Right kidney (tissue), 1 donor: ENCODE results near the gene SYNE1.
"Not testable (repeated sequence)": the region's sequence is repeated elsewhere in the genome, so short reads cannot be mapped to it uniquely, and the experiment has no call there.

Experiments used
- DNase-seq: peaks from one replicate; pipeline ENCODE4 v3.0.0-alpha.2; 2016

The SYNE1 gene

DNA sequence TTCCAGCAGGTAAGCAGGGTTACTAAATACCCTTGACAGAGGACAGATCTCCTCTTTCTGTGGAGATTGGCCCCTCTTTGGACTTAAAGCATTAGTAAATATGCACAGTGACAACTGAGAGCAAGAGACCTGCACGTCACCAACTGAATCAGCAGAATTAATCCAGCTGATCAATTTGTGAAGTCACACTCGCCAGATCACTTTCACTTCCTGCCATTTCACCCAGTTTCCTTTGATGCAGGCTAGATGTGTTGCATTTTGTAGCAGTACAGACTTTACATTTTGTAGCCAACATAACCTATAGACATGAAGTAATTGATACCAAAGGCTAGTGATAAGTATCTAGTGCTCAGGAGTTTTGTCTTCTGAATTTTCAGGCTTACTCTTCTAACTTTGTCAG lies 11.9 kb downstream of the SYNE1 start:
- DNase-seq: no peak

DNA sequence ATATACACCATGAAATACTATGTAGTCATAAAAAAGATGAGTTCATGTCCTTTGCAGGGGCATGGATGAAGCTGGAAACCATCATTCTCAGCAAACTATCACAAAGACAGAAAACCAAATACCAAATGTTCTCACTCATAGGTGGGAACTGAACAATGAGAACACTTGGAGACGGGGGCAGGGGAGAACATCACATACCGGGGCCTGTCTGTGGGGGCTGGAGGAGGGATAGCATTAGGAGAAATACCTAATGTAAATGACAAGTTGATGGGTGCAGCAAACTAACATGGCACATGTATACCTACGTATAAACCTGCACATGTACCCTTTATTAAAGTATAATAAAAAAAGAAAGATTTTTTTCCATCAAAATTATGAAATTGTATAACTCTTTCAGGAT lies 22.4 kb downstream of the SYNE1 start:
- DNase-seq: not testable (repeated sequence)

DNA sequence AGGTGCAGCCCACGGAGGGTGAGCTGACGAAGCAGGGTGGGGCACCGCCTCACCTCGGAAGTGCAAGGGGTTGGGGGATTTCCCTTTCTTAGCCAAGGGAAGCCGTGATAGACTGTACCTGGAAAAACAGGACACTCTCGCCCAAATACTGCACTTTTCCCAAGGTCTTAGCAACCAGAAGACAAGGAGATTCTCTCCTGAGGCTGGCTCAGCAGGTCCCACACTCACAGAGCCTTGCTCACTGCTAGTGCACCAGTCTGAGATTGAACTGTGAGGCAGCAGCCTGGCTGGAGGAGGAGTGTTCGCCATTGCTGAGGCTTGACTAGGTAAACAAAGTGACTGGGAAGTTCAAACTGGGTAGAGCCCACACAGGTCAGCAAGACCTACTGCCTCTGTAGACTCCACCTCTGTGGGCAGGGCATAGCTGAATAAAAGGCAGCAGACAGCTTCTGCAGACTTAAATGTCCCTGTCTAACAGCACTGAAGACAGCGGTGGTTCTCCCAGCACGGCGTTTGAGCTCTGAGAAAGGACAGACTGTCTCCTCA lies 28.0 kb downstream of the SYNE1 start:
- no peak for DNase-seq

DNA sequence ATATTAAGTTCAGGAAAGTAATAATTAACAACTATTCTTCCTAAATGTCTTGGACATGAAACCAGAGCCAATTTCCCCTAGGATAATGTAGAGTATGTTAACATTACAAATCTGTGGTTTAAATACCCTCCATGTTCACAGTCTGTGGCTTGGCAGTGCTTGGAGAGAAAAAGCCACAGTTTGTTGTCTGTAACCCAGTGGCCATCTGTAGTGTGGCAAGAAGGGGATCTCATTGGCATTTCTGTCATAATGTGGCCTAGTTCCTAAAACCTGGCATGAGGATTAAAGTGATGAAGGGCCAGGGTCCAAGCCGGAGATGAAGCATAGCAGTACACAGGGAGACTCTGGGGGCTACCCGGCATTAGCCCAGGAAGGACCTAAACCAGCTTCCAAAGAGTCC lies 31.2 kb downstream of the SYNE1 start:
- DNase-seq: no peak

DNA sequence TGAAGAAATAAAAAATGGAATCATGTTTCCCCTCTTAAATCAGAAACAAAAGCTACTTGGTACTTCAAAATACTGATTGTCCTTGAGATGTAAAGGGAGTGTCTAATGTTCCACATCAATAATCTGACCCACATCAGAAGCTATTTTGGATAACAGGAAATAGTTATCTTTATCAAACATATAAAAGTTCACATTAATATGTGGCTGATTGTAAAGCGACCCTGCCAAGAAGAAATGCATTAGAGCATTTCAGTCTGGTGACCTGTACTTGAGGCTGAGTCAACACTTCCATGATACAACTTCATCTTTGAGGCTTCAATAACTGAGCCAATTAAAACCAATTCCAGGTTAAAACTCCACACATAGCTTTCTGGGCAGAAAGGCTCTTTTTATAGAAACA lies 31.8 kb downstream of the SYNE1 start:
- DNase-seq: no peak

DNA sequence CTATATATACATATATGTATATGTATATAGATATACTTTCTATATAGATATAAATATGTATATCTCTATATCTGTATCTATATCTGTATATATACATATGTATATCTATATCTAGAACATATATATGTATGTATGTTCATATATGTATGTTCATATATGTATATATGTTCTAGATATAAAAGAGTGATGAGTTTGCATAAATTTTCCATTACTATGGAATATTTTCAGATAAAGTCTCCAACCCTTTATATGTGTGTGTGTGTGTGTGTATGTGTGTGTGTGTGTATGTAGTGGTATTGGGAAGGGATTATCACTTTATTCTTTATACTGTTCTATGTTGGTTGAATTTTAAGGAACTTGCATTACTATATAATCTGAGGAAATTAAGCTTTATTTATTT lies 33.3 kb downstream of the SYNE1 start:
- DNase-seq: no peak

DNA sequence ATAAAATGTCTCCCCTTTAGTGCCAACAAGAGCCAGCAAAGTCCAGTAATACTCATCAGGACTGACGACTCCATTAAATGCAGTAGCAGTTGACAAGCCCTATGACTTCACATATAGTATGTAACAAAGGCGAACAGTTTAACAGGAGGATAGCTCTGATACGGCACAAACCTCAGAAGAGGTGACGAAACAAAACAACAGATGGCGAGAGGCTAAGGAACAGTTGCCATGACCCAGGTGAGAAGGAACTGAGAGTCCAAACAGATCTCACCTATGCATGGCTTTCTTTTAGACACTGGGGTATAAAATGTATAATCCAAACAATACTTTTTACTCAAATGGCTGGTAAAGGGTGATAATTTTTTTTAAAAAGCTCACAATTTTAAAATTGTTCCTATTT lies 37.1 kb downstream of the SYNE1 start:
- no peak for DNase-seq

DNA sequence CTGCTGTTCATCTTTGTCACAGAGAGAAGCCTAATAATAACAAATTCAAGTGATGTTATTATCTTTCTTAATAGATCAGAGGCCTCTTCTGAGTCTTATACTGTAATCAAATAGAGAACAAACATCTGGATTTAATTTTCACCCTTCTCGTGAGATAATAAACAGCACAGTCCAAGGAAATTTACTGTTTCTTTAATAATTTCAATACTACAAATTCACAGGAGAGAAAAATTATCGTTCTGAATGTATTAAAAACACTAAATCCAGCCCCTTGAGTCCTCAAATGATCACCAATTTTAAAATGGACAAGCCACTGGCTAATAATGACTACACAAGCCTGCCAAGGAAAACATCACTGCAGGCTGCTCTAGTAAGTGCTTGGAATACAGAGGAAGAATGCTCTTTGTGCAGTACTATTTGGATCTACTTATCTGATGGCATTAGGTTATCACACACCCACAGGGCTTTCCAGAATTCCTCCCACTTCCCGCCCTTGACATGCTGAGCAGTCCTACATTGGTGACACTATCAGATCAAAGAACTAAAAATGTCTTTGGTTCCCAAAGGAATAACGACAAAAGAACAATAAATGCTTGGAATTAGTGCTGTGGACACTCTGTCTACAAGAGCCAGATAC lies 38.1 kb downstream of the SYNE1 start:
- no peak for DNase-seq

DNA sequence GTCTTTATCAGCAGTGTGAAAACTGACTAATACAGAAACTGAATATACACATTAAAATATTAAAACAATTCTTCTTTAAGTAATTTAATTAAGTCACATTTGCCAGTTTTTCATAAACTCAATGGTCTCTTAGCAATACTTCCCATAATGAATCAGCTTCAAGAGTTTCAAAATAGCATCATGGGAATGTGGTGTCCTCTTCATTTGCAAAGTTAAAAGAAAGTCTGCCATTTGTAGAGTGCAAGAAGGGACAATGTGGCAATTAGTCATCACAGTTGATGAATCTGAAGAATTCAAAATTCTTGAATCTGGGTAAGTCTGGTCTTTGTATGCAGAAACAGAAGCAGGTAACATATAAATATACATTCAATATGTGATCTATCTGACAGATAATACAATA lies 38.7 kb downstream of the SYNE1 start:
- DNase-seq: no peak

DNA sequence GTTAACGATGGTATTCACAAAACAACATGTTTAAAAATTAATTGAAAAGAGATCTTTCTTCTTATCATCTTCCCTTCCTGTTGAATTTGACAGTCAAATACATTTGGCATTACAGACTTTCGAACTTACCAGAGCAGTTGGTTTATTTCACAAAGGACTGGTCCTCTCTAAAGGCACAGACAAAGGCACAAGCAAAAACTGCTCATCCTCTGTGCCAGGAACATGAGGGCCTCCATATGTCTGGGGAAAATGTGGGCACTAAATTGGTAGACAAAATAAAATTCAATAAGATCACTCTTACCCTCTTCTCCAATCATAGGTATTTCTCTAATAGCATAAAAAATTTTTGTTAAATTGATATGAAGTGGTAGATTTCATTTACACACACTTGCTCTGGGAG lies 40.4 kb downstream of the SYNE1 start:
- DNase-seq: no peak

DNA sequence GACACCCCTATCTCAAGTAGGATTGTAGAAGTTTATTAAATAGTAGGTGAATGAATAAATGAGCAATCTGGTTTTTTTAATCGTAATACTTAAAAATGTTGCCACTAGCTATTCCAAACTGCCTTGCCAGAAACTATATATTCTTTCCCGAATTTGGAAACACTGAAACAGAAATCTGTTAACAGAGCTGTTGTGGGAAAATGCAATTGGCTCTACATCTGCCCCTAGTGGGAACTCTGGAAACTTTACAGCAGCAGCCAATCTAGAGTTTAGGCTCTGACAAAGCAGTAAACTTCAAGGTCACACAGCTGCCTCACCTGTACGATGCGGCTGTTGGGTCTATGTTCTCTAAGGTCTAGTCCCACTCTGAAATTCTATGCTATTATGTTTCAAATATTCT lies 41.7 kb downstream of the SYNE1 start:
- no peak for DNase-seq

DNA sequence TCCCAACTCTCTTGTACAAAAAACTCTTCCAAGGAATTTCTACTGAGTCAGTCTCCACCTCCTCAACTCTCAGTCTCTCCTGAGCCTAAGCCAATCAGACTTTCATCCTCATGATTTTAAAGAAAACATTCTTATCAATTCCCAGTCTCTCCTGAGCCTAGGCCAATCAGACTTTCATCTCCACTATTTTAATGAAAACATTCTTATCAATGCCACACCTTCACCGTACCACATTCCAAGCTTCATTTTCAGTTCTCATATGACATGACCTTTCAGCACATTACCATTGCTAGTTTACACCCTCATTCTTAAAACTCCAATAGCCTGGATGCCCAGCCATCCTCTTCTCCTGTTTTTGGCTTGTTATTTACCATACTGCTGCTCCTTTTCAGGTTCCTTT lies 42.5 kb downstream of the SYNE1 start:
- DNase-seq: no peak

DNA sequence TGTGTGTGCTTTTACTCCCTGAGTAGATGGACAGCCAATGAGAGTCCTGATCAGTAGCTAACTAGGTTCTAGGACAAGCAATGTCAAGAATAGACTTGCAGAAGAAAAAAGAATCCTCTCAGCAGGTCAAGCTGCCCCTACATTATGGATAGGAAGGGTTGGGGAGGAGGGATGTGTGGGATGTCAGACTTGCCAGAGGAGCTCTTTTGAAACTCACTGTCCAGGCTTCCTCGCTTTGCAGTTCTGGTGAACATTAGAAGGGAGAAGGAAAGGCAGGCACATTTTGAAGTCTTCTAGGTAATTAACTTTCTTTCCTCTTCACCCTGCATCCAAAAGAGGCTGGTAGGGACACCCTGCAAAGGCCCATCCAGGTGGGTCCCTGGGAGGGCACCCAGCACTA lies 48.7 kb downstream of the SYNE1 start:
- DNase-seq: no peak

DNA sequence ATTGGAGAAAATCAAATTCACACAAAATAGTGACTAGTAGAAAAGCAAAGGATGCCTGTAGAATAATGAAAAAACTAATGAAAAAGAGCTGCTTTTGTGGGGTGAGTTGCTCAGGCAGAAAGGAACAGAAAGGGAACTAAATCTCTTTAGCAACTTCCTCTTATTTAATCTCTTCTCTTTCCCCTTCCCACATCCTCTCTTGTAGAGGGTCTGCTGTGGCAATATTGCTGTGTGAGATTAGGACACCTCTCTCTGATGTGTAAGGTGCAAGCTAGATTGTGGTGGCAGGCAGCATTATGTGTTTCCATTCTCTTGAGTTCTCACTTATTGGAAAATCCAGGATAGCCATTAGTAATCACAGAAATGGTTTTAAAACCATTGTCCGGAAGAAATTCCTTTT lies 49.7 kb downstream of the SYNE1 start:
- DNase-seq: no peak

DNA sequence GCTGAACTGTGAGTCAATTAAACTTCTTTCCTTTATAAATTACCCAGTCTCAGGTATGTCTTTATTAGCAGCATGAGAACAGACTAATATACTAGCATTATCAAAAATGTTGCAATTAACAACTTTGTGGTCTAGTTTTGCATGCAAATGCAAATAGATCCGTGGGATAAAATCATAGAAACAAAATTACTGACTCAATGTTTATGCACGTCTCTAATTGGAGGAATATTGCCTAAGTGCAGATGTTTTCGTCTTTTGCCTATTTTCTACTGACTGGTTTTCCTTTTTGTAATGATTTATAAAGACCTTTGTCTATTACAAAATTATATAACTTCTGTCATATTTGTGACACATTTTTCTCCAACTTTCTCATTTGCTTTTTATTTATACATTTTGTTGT lies 51.9 kb downstream of the SYNE1 start:
- no peak for DNase-seq

DNA sequence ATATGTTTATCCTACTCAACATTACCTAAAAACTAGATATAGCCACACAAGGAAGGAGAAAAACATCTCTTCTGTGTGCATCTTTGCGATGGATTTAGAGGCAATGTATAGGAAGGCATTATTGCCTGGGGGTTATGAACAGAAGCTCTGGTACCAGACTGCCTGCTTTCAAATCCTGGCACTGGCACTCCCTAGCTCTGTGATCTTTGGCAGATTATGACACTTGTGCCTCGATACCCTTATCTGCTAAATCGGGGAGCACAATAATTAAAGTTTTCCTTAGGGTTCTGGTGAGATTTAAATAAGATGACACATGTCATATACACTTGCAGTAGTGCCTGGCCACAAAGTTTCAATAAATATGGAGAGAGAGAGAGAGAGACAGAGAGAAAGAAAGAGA lies 53.3 kb downstream of the SYNE1 start:
- no peak for DNase-seq

DNA sequence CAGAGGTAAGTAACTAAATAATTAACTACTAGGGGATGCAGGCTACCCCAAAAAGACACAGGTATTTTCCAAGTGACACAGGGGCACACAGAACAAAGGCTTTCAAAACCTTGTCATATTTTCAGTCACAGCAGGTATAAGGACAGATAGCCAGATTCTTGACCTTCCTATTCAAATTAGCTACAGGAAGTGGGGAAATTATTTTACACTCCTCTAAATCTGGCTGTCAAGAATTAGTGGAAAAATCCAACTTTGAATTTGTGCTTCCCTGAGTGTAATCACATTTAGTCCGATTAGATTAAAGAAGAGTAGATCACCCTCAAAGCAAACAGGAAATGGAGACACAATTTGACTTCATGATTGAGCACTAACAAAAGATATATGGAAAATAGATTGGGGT lies 60.6 kb downstream of the SYNE1 start:
- DNase-seq: no peak

DNA sequence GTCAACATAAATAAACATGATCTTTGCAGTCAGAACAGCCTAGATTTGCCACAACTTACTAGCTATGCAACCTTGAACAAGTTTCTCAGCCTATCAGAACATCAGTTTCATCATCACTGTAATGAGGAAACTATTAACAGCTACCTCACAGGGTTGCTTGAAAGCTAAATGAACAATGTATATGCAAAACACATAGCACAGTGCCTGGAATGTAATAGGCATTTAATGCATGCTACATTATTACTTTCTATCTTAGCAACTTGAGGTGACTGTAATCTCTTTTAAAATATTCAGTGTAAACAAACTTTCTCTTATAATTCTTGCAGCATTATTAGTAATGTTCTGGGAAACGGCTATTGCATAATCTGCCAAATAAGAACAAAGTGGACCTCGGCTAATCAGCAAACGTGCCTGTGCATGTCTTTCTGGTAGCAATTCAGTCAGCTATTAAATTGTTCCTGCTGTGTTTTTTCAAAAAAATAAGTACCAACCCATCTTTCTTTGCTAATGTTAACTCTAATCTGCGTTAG lies 61.5 kb downstream of the SYNE1 start:
- no peak for DNase-seq

DNA sequence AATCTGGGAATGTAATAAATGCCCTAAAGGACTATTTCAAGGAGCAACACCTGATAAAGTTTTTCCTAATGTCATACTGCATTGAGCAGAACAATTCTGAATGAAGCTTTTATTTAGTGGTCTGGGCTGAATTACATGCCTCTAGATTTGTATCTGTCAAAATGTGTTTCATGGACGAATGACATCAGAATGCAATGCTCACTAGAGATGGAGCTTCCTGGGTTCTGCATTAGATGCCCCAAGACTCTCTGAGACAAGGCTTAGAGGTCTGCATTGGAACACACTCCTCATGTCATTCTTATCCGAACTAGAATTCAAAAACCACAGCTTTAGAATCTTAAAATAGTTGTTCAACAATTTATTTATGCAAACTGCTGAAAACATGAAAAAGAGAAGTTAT lies 62.0 kb downstream of the SYNE1 start:
- no peak for DNase-seq

DNA sequence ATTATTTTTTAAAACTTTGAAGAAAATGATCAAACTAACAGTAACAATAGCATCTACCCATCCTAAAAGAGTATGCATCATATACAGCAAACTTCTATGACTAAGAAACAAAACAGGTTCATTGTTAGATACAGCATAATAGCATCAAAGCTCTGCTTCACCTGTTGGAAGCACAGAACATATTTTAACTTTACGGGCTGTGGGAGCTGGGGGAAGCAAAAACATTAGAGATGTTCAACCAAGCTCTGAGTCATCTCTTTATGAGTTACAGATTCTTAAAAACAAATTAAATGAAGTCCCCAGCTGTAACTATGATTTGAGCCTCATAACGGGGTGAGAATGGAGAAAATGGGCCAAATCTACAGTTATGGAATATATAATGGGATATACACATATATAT lies 63.4 kb downstream of the SYNE1 start:
- DNase-seq: no peak

DNA sequence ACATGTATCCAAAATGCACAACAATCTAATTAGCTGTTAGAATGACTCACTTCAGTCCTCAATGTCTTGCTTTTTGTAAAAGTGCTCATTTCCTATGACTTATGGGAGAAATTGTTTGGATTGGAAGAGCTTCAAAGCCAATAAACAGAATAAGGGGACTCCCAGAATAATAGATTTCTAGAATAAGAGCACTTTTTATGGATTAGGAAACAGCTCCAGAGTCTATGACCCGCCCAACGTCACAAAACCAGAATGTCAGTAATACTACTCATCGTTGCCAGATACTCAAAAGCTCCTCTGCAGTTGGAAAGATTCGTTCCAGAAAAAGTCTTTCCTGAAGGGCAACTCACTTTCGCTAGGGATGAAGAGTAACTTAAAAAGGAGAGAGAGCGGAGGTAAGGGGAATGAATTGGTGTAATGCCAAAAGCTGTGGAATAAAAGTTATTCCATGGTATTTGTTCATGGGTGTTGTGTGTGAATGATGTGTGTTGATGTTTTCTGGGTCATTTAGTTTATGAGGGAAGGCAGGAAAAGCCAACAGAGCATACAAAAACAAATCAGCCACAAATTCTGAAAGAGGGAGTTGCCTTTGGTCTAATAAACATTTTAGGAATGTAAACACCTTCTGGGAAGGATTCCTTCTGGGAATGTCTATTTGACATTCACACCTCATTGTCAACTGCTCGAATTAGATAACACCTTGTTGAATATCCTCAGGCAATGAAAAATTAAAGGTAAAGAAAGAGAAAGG lies 64.6 kb downstream of the SYNE1 start:
- DNase-seq: no peak

DNA sequence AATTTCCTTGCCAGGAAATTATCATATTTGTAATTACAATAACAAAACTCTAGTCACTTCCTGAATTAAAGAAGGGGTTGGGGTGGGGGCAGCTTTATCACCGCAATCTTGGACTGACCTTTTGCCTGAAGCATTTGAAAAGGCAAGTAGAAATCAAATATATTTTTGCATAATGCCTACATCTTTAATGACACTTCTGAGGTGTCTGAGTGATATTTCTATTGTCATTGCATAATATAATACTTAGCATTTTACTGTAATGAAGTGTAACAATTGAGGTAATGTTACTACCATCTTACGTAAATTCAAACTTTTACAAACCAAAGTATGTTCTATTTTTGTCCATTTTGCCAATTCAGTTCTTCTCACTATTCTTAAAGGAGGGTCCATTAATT lies 65.2 kb downstream of the SYNE1 start:
- DNase-seq: no peak

DNA sequence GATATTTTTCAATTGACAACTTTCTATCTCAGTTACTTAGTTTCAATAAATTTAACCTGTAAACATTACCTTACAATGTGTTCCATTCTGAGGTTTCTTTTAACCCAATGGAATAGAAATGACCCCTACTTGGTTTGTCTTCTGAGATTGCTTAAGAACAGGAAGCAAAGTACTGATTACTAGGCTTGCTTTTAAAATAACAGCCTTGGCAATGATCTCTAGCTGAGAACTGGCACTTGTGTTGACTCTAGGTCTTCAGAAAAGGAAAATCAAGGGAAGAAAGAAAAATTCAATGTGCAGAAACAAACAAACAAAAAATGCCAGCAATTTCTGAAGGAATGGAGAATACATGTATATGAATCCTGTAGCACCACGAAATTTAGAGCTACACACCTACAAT lies 66.1 kb downstream of the SYNE1 start:
- no peak for DNase-seq
